GM12891 (cell line): Measurements from ENCODE around the gene PTPRG.

Source experiments
- POLR2A ChIP-seq: IDR thresholded peaks from 2 replicates; pipeline ENCODE4 v1.6.1; 2011; ENCODE audit warnings: low read depth, low read length, control low read depth
- POLR2AphosphoS5 ChIP-seq: IDR thresholded peaks from 2 replicates; pipeline ENCODE4 v1.6.1; 2011; ENCODE audit warnings: low read depth, low read length, control low read depth
- SPI1 ChIP-seq: IDR thresholded peaks from 2 replicates; pipeline ENCODE4 v1.6.1; 2011; ENCODE audit warnings: low read depth, low read length, control low read depth
- TAF1 ChIP-seq: IDR thresholded peaks from 2 replicates; pipeline ENCODE4 v1.6.1; 2011; ENCODE audit warnings: low read depth, low read length, control low read depth

GRCh38 chr3:62229211-62229610, 667.8 kb downstream of the PTPRG start:
- no peak for TF ChIP-seq POLR2AphosphoS5
- TF ChIP-seq POLR2A: no peak
- TF ChIP-seq TAF1: no peak
- TF ChIP-seq SPI1: no peak
